Stimulated activated CD4-positive, alpha-beta T cell treated with anti-CD3 and anti-CD28 coated beads, Interleukin-12 subunit alpha, Interleukin-12 subunit beta, amount 100 ng/mL, for 4 hours (primary cell): ENCODE measurements around the gene S100P.
"Not testable (repeated sequence)": the region's sequence is repeated elsewhere in the genome, so short reads cannot be mapped to it uniquely, and the experiment has no call there.

Source experiments
- DNase-seq: peaks from one replicate; pipeline ENCODE4 v3.0.0-alpha.2; 2020

The S100P gene

GRCh38 chr4:6699903-6700302, 6.2 kb downstream of the S100P start:
- no peak for DNase-seq

DNA sequence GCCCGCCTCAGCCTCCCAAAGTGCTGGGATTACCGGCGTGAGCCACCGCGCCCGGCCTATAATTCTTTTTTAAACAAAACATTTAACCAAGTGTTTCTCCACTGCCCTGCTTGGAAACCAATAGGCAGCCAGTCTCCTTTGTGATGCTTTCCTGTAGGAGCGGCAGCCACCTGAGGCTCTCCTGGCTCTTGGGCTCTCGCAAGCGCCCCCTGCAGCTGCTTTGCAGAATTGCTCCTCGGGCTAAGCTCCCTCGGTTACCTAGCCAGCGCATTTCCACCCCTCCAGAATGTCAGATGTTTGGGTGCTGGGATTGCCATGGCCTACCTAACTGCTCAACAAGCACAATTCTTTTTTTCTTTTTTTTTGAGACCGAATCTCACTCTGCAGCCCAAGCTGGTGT, 7.7 kb downstream of the S100P start:
- no peak for DNase-seq

DNA sequence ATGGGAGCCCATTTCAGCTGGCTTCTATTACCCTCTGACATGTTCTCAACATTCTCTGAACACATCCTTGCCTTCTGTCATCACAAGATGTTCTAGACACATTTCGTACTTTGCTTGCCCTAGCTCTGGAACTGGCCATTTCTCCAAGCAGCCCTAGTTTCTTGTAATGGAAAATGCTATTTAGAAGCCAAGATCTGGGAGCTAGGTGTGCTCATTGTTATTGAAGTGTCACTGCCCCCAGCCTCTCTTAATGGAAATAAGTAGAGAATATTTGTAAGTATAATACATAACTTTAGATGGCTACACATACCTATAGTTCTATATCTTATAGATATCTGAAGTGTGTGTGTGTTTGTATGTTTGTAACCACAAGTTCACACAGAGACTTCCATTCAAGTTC, 9.1 kb downstream of the S100P start:
- DNase-seq, result no peak

DNA sequence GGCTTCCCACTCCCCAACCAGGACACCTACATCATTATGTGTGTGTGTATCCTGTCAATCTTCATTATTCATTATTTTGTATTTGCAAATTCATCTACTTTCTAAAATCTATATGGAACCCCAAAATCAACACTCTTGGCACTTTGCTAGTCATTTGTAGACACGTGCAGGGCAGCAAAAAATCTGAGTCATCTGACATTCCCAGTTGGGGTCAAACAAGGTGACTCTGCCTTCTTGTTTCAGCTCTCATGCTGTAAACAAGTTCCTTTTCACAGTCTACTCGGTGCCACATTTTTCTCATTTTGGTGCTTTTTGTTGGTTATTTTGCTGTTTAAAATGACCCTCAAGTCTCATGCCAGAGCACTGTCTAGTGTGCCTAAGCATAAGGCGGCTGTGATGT, 10.1 kb downstream of the S100P start:
- no peak for DNase-seq

GRCh38 chr4:6705646-6706045, 12.0 kb downstream of the S100P start:
- no peak for DNase-seq

GRCh38 chr4:6706173-6706572, 12.5 kb downstream of the S100P start:
- no peak for DNase-seq

DNA sequence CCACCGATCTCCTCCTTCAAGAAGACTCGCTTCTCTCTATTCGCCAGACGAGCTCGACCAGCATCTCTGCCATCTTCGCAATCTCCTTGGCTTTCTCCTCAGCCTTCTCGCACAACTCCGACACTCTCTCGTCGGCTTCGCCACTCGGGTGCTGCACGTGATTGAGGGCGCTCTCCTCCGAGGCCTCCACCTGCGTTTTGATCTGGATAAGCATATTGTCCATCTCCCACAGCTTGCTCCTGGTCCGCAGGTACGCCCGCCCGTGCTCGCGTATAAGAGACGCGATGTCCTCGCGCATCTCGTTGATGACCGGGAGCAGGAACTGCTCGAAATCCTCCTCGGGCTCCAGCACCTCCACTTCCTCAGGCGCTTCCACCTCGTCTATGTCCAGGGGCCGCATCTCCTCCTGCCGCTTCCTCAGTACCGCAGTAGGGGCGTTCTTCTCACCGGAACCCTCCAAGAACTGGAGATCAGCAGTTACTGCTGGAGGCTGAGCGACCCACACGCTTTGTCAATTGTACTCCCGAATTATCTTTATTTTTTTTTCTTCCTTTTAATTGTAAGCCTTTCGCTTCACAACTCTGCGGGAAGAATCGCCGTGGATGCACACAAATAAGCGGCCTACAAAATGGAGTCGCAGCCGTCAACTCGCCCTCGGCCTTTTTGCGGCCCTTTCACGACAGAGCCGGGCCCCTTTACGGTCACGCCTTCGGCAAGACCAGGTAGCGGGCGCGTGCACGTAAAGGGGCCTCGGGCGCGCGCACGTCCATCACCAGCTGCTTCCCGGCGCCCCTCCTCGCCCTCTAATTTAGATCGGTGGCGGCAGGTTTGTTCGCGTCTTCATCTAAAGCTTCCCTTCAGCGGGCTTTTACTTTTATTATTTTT, 15.8 kb downstream of the S100P start, which contains the start of gene MRFAP1L1:
TSS of gene MRFAP1L1 (minus strand) at position 636 of the 885 bp plus-strand sequence. CDS start at position 400, 236 bp downstream.
- peak; percentile 93 for DNase-seq

- DNase-seq, result no peak
These were observed 16.6 kb downstream of the S100P start for GRCh38 chr4:6710282-6710681.

DNA sequence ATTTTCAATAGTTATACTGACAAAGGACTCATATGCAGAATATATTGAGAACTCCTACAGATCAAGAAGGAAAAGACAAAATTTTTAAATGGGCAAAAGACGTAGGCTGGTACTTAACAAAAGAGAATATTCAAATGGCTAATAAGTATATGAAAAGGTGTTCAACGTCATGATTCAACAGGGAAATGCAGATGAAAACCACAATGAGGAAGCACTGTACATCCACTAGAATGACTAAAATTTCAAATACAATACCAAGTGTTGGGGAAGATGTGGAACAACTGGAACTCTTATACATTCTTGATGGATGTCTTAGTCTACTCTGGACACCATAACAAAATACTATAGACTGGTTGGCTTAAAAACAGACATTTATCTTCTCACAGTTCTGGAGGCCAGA, 17.3 kb downstream of the S100P start:
- DNase-seq, result no peak

GRCh38 chr4:6714954-6715353, 21.3 kb downstream of the S100P start:
- no peak for DNase-seq

- no peak for DNase-seq
These were observed 22.0 kb downstream of the S100P start for GRCh38 chr4:6715704-6716017.

DNA sequence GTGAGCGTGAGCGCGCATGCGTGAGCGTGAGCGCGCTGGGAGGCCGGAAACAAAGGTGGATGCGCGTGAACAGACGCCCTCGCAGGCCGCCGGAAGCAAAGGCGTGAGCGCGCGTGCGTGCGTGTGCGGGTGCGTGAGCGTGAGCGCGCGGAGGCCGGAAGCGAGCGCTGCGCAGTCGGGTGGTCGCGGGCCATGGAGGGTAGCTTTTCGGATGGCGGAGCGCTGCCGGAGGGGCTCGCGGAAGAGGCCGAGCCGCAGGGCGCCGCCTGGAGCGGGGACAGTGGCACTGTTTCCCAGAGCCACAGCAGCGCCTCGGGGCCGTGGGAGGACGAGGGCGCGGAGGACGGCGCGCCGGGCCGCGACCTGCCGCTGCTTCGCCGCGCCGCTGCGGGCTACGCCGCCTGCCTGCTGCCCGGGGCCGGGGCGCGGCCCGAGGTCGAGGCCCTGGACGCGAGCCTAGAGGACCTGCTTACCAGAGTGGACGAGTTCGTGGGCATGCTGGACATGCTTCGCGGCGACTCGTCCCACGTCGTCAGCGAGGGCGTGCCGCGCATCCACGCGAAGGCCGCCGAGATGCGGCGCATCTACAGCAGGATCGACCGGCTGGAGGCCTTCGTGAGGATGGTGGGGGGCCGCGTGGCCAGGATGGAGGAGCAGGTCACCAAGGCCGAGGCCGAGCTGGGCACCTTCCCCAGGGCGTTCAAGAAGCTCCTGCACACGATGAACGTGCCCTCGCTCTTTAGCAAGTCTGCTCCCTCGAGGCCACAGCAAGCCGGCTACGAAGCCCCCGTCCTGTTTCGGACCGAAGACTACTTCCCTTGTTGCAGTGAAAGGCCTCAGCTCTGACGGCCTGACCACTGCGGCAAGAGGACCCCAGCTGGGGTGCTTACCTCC, 22.6 kb downstream of the S100P start, which contains the start of gene BLOC1S4:
TSS of gene BLOC1S4 (plus strand) at position 157 of the 894 bp plus-strand sequence. CDS start at position 193, 36 bp downstream.
- DNase-seq, result peak; percentile 82

GRCh38 chr4:6716958-6717655, 23.4 kb downstream of the S100P start:
- DNase-seq, result no peak

DNA sequence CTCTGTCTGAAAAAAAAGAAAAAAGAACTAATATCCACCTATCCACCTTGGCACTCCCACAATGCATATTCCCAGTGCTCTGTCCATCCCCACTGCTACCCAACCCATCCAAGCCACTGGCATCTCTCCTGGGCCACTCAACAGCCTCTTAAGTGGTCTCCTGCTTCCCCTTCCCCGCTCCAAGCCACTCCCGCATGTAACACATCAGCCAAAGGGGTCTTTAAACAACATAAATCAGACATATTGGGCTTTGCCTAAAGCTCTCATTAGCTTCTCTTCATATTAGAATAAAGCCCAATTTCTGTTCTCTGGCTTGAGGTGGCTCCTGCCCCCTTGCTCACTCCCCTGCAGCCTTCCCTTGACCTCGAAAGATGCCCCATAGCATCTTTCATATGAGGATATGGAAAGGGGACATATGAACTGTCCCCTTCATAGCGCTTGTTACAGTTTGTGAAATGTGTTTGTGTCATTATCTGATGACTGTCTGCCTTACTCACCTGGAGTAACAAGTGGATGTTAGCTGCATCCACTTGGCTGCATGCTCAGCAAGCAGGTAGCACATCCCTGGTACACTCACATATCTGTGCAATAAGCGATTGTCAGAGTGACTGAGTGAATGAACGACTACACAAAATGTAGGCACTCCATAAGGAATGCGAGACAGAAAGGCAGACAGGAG, 25.4 kb downstream of the S100P start:
- no peak for DNase-seq

DNA sequence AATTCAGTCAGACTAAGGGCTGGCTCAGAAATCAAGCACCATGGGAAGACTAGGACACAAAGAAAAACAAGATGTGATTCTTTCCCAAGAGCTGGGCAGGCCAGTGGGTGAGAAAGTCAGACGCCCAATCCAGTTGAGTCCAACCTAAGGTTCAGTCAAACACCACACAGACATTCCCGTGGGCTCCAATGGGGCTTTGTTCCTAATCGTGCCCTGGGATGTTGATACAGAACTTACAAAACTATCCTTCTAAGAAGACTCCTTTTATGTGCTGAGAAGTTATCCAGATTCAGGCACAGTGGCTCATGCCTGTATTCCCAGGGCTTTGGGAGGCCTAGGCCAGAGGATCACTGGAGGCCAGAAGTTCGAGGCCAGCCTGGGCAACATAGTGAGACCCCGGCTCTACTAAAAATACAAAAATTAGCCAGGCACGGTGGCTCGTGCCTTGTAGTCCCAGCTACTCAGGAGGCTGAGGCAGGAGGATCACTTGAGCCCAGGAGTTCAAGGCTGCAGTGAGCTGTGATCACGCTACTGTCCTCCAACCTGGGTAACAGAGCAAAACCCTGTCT, 26.0 kb downstream of the S100P start:
- DNase-seq, result no peak

DNA sequence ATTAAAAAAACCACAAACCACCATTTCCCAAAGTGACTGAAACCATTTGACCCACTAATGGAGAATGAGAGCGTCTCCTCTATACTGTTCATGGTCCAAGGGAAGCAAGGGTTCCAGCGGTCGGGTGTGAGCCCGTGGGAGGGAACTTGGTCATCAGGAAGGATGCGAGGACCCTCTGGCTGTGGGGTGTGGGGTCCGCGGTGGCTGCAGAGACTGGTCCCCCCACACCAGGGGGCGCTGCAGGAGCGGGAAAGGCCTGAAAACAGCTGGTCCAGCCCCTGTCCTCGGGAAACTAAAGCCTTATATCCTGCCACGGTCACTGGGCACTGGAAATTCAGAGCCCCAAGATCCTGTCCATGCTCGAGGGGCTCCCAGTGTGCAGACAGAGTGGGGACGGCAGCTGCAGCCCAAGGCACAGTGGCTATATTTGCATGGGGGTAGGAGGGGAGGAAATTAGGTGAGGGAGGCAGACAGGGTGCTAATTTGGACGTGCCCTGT, 26.6 kb downstream of the S100P start:
- DNase-seq, result peak; percentile 81

DNA sequence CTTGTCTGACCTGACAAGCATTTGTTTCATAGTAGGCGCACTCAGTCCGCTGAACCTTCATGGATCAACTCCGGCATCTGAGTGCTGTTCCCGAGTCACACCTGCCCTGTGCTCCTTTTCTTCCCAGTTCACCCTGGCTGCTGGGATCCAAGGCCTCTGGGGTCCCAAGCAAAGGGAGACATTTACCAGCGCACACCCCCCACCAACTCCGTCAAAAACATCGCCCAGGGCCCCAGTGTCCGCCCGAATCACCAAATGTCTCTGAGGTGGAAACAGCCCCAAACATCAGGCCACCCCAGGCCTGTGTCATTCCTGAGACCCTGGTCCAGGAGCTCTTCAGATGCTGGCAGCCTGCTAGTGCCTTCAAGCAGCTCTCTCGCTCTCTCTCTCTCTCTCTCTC, 27.4 kb downstream of the S100P start:
- DNase-seq, result no peak

DNA sequence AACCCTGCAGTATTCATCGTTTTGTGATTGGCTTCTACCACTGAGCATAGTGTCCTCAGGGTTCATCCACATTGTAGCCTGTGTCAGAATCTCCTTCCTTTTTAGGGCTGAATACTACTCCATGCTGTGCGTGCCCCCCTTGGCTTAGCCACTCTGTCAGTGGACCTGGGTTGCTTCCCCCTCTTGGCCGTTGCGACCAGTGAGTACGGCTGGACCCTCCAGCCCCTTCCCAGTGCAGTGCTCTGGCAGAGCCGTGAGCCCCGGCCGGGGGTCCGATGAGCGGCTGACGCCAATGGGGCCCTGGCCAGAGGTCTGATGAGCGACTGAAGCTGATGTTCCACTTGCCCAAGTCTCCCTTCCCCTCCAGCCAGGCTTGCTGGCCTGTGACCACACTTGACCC, 29.2 kb downstream of the S100P start:
- DNase-seq, result no peak

DNA sequence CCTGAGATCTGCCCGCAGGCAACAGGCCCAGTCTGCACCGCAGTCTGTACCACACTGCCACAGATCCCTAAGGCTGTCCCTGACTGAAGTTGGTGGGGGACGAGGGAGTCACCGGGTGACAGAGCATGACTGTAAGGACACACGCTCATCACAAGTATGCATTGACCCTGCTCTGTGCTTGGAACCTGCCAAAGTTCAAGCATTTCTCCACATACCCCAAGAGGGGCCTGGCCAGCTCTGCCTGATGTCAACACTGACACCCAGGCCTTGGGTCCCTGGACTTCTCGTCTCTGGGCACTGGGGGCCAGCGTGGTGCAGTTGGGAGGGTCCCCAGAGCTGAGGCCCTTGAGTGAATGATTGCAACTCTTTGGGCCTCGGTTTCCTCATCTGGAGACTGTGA, 30.2 kb downstream of the S100P start:
- no peak for DNase-seq

GRCh38 chr4:6724421-6725111, 30.9 kb downstream of the S100P start:
- DNase-seq, result no peak

- DNase-seq, result not testable (repeated sequence)
These were observed 31.8 kb downstream of the S100P start for GRCh38 chr4:6725427-6725961.
